C1 segment of cervical spinal cord (tissue), 14 donors: ENCODE results near the gene VLDLR.
A peak's percentile ranks its signal among the peaks of the same experiment; 100 is the strongest.

Source experiments
- DNase-seq, 14 donors: peaks; one replicate each; lab custom pipeline; 2025; lab: John Stamatoyannopoulos, UW

VLDLR gene

GRCh38 chr9:2620919-2621721 is 467 bp upstream of the VLDLR start:
- peak in 12 of 14 donors; percentile 48 to 88 (median 72) for DNase-seq

GRCh38 chr9:2622461-2623287 is 1.1 kb downstream of the VLDLR start:
- DNase-seq, result peak in 10 of 14 donors; percentile 37 to 84 (median 63)

GRCh38 chr9:2623288-2624050 is 1.9 kb downstream of the VLDLR start:
- DNase-seq, result peak; percentile 11 to 83 (median 70)

GRCh38 chr9:2624051-2624682 is 2.6 kb downstream of the VLDLR start:
- DNase-seq, result no peak

GRCh38 chr9:2625427-2625826 is 3.8 kb downstream of the VLDLR start:
- DNase-seq, result no peak

- DNase-seq, result no peak
Measured at GRCh38 chr9:2628919-2629318, 7.3 kb downstream of the VLDLR start.

GRCh38 chr9:2630158-2630557 is 8.6 kb downstream of the VLDLR start:
- DNase-seq, result peak in 1 of 14 donors; percentile 13

GRCh38 chr9:2631263-2631662 is 9.7 kb downstream of the VLDLR start:
- DNase-seq, result no peak

GRCh38 chr9:2634153-2634552 is 12.6 kb downstream of the VLDLR start:
- peak in 11 of 14 donors; percentile 5 to 58 (median 23) for DNase-seq

GRCh38 chr9:2634818-2635217 is 13.2 kb downstream of the VLDLR start:
- DNase-seq, result peak in 1 of 14 donors; percentile 26

GRCh38 chr9:2635922-2636321 is 14.3 kb downstream of the VLDLR start:
- no peak for DNase-seq

- DNase-seq, result no peak
Measured at GRCh38 chr9:2637390-2637789, 15.8 kb downstream of the VLDLR start.

- DNase-seq, result no peak
Measured at GRCh38 chr9:2638871-2639673, 17.5 kb downstream of the VLDLR start.

GRCh38 chr9:2639786-2640185 is 18.2 kb downstream of the VLDLR start:
- no peak for DNase-seq

GRCh38 chr9:2640570-2640969 is 19.0 kb downstream of the VLDLR start:
- no peak for DNase-seq

GRCh38 chr9:2641033-2641432 is 19.4 kb downstream of the VLDLR start:
- no peak for DNase-seq

GRCh38 chr9:2642068-2642467 is 20.5 kb downstream of the VLDLR start:
- no peak for DNase-seq

GRCh38 chr9:2645569-2645968 is 24.0 kb downstream of the VLDLR start:
- no peak for DNase-seq

- DNase-seq, result no peak
Measured at GRCh38 chr9:2655411-2655901, 33.9 kb downstream of the VLDLR start.

- DNase-seq, result no peak
Measured at GRCh38 chr9:2657427-2657826, 35.8 kb downstream of the VLDLR start.
